IMR-90 (cell line): ENCODE results near the gene MPRIP. TPM values are rescaled to one million over a fixed set of nuclear protein-coding genes. Genes with fewer than 3 reads are reported as not detected.

Source experiments
- ATAC-seq: fragments of 200-7000 bp; cut with Tn5 transposase; 2 replicates; pipeline ENCODE4 v1.9.1; 2020; ENCODE audit warnings: low read depth, mild to moderate bottlenecking, moderate library complexity
- BruUV-seq: library from RNA; stranded (reverse); fragments of 400-500 nt; replicated peaks from 2 replicates; lab custom pipeline; 2021; lab: Mats Ljungman, UMichigan
- CTCF ChIA-PET: fragments of 300-600 bp; formaldehyde crosslinking; extraction: SDS; loops from one replicate; lab custom pipeline; 2021; ENCODE audit warnings: antibody characterized with exemption; lab: Yijun Ruan, JAX
- POLR2A ChIA-PET: fragments of 300-600 bp; sonication (Branson Sonifier 250); formaldehyde crosslinking; loops from one replicate; lab custom pipeline; 2022; ENCODE audit warnings: antibody characterized with exemption; ENCODE audit not compliant: unreplicated experiment; lab: Charles Lee
- DNase-seq: peaks from one replicate; pipeline ENCODE4 v3.0.0; 2013
- H2AFZ ChIP-seq: replicated peaks from 2 replicates; pipeline ENCODE3; 2013; ENCODE audit warnings: low read length, mild to moderate bottlenecking; ENCODE audit not compliant: poor library complexity
- H2AK5ac ChIP-seq: 2 replicates; pipeline ENCODE4 v1.6.1; 2013; ENCODE audit warnings: low read depth, low read length, inconsistent platforms
- H2AK9ac ChIP-seq: replicated peaks from 2 replicates; pipeline ENCODE3; 2013; ENCODE audit warnings: mild to moderate bottlenecking, low read depth, low read length, moderate library complexity; ENCODE audit not compliant: poor library complexity
- H2BK120ac ChIP-seq: 2 replicates; pipeline ENCODE4 v1.6.1; 2013; ENCODE audit warnings: low read depth, low read length, inconsistent platforms
- H2BK15ac ChIP-seq: 3 replicates; pipeline ENCODE4 v1.6.1; 2013; ENCODE audit warnings: low read depth, low read length, inconsistent platforms
- H2BK20ac ChIP-seq: 2 replicates; pipeline ENCODE4 v1.6.1; 2013; ENCODE audit warnings: low read depth, mild to moderate bottlenecking, inconsistent platforms, low read length, moderate library complexity
- H2BK5ac ChIP-seq: 2 replicates; pipeline ENCODE4 v1.6.1; 2013; ENCODE audit warnings: mild to moderate bottlenecking, low read depth, low read length, inconsistent platforms; ENCODE audit not compliant: poor library complexity, severe bottlenecking
- H3K14ac ChIP-seq: replicated peaks from 2 replicates; pipeline ENCODE4 v1.6.1; 2013; ENCODE audit warnings: low read depth, low read length, inconsistent platforms
- H3K18ac ChIP-seq: 2 replicates; pipeline ENCODE4 v1.6.1; 2013; ENCODE audit warnings: low read depth, low read length, control low read depth
- H3K23ac ChIP-seq: 2 replicates; pipeline ENCODE4 v1.6.1; 2013; ENCODE audit warnings: low read depth, low read length, inconsistent platforms
- H3K27ac ChIP-seq: 2 replicates; pipeline ENCODE4 v1.5.1; 2013; ENCODE audit warnings: mild to moderate bottlenecking, control low read depth, low read length; ENCODE audit not compliant: insufficient read depth
- H3K27me3 ChIP-seq: 2 replicates; pipeline ENCODE4 v1.6.1; 2013; ENCODE audit warnings: low read length; ENCODE audit not compliant: control insufficient read depth, insufficient read depth
- H3K36me3 ChIP-seq: 2 replicates; pipeline ENCODE4 v1.6.1; 2013; ENCODE audit warnings: low read length, mixed read lengths; ENCODE audit not compliant: control insufficient read depth, insufficient read depth
- H3K4ac ChIP-seq: 2 replicates; pipeline ENCODE4 v1.6.1; 2013; ENCODE audit warnings: low read depth, low read length, inconsistent platforms
- H3K4me1 ChIP-seq: 2 replicates; pipeline ENCODE4 v1.6.1; 2013; ENCODE audit warnings: low read length, mixed read lengths; ENCODE audit not compliant: control insufficient read depth, insufficient read depth
- H3K4me2 ChIP-seq: 2 replicates; pipeline ENCODE4 v1.6.1; 2013; ENCODE audit warnings: low read depth, mild to moderate bottlenecking, control low read depth, low read length, moderate library complexity
- H3K4me3 ChIP-seq: 2 replicates; pipeline ENCODE4 v1.5.1; 2013; ENCODE audit warnings: low read depth, mild to moderate bottlenecking, control low read depth, low read length, moderate library complexity; ENCODE audit not compliant: insufficient read depth
- H3K56ac ChIP-seq: 2 replicates; pipeline ENCODE4 v1.6.1; 2013; ENCODE audit warnings: low read length, inconsistent platforms; ENCODE audit not compliant: insufficient read depth; ENCODE audit errors: extremely low read depth
- H3K79me1 ChIP-seq, 2 experiments: 2 replicates each; pipeline ENCODE4 v1.6.1; 2013; ENCODE audit warnings: low read length in 2 of 2, inconsistent platforms in 1 of 2, low read depth in 1 of 2
- H3K9ac ChIP-seq: 2 replicates; pipeline ENCODE4 v1.6.1; 2013; ENCODE audit warnings: low read depth, low read length, control low read depth
- H3K9me1 ChIP-seq: 2 replicates; pipeline ENCODE4 v1.6.1; 2013; ENCODE audit warnings: low read length, inconsistent platforms; ENCODE audit not compliant: insufficient read depth
- H3K9me3 ChIP-seq: 2 replicates; pipeline ENCODE4 v1.6.1; 2013; ENCODE audit warnings: low read length; ENCODE audit not compliant: control insufficient read depth, insufficient read depth
- H4K20me1 ChIP-seq: 2 replicates; pipeline ENCODE4 v1.6.1; 2013; ENCODE audit warnings: low read length, inconsistent platforms; ENCODE audit not compliant: insufficient read depth
- H4K5ac ChIP-seq: 2 replicates; pipeline ENCODE4 v1.6.1; 2013; ENCODE audit warnings: mild to moderate bottlenecking, low read depth, low read length, control low read depth
- H4K8ac ChIP-seq, 2 experiments: 2 replicates each; pipeline ENCODE4 v1.6.1; 2013; ENCODE audit warnings: low read depth in 2 of 2, low read length in 2 of 2, control low read depth in 1 of 2, inconsistent platforms in 1 of 2
- H4K91ac ChIP-seq: 2 replicates; pipeline ENCODE4 v1.6.1; 2013; ENCODE audit warnings: low read depth, low read length, inconsistent platforms; ENCODE audit not compliant: insufficient read depth
- BHLHE40 ChIP-seq: fragments of 150-350 bp; IDR thresholded peaks from 2 replicates; pipeline ENCODE4 v1.6.1; 2016; ENCODE audit warnings: mild to moderate bottlenecking, low read depth, low read length
- CEBPB ChIP-seq: IDR thresholded peaks from 2 replicates; pipeline ENCODE4 v1.6.1; 2012; ENCODE audit warnings: low read depth, low read length, improper control_type of control experiment
- CHD1 ChIP-seq: IDR thresholded peaks from 2 replicates; pipeline ENCODE4 v1.6.1; 2012; ENCODE audit warnings: low read depth, low read length, improper control_type of control experiment
- FOS ChIP-seq: fragments of 150-350 bp; IDR thresholded peaks from 2 replicates; pipeline ENCODE4 v1.6.1; 2016; ENCODE audit warnings: low read depth, low read length
- MAFK ChIP-seq: IDR thresholded peaks from 2 replicates; pipeline ENCODE4 v1.6.1; 2012; ENCODE audit warnings: low read depth, low read length, improper control_type of control experiment
- MAZ ChIP-seq: IDR thresholded peaks from 2 replicates; pipeline ENCODE4 v1.6.1; 2012; ENCODE audit warnings: low read depth, mild to moderate bottlenecking, low read length, improper control_type of control experiment, moderate library complexity, borderline replicate concordance
- MXI1 ChIP-seq: IDR thresholded peaks from 2 replicates; pipeline ENCODE4 v1.6.1; 2012; ENCODE audit warnings: low read depth, mild to moderate bottlenecking, low read length, moderate library complexity, borderline replicate concordance
- NFE2L2 ChIP-seq: fragments of 150-350 bp; IDR thresholded peaks from 2 replicates; pipeline ENCODE4 v1.6.1; 2016; ENCODE audit warnings: low read depth, mild to moderate bottlenecking, low read length
- POLR2A ChIP-seq: IDR thresholded peaks from 2 replicates; pipeline ENCODE4 v1.6.1; 2012; ENCODE audit warnings: mild to moderate bottlenecking, low read depth, low read length
- RAD21 ChIP-seq: IDR thresholded peaks from 2 replicates; pipeline ENCODE4 v1.6.1; 2012; ENCODE audit warnings: low read length, improper control_type of control experiment
- RCOR1 ChIP-seq: IDR thresholded peaks from 2 replicates; pipeline ENCODE4 v1.6.1; 2012; ENCODE audit warnings: mild to moderate bottlenecking, low read length, improper control_type of control experiment; ENCODE audit not compliant: insufficient replicate concordance
- RFX5 ChIP-seq: IDR thresholded peaks from 2 replicates; pipeline ENCODE4 v1.8.0; 2012; ENCODE audit warnings: low read depth, mild to moderate bottlenecking, low read length, moderate library complexity
- SMC3 ChIP-seq: fragments of 150-350 bp; IDR thresholded peaks from 2 replicates; pipeline ENCODE4 v1.6.1; 2016; ENCODE audit warnings: low read depth, mild to moderate bottlenecking, antibody characterized with exemption, low read length, moderate library complexity
- WGBS, 2 experiments: methylation state at CpG; one replicate each; pipeline versions ENCODE4 v1.1.5 to v1.1.7; 2013; ENCODE audit warnings: missing lambda C conversion rate in 2 of 2; ENCODE audit not compliant: insufficient read length in 1 of 2; ENCODE audit errors: extremely low coverage in 2 of 2; 5-methylcytosine and 5-hydroxymethylcytosine counted together
- dilution Hi-C: fragments of 300-500 bp; cut with HindIII; formaldehyde crosslinking; loops from one replicate; pipeline ENCODE4 v1.14.3; 2018; ENCODE audit warnings: low sequenced_read_pairs; ENCODE audit not compliant: unreplicated experiment
- in situ Hi-C: fragments of 300-500 bp; cut with MboI; formaldehyde crosslinking; loops from 3 replicates; pipeline ENCODE4 v1.14.3; 2019; ENCODE audit warnings: low sequenced_read_pairs, inconsistent platforms, mixed read lengths
- intact Hi-C: fragments of 100-400 bp; cut with micrococcal nuclease; formaldehyde crosslinking; loops from 2 replicates; pipeline ENCODE4 v1.10.0; 2022
- polyA plus RNA-seq, 3 experiments: library from polyadenylated mRNA; depleted of rRNA; stranded (reverse); fragments of >200 nt; gene quantifications; 2 replicates each; pipeline ENCODE4 v1.2.3, GENCODE V29; 2012; ENCODE audit warnings: low replicate concordance in 1 of 3
- total RNA-seq: library from RNA; depleted of rRNA; stranded (reverse); fragments of >200 nt; gene quantifications from 2 replicates; pipeline ENCODE4 v1.2.3, GENCODE V29; 2012
- TF ChIP-seq, protein P1 (sequence below): fragments of 150-350 bp; IDR thresholded peaks from 2 replicates; pipeline ENCODE4 v1.6.1; 2016; ENCODE audit warnings: low read depth, mild to moderate bottlenecking, low read length, moderate library complexity, borderline replicate concordance
- TF ChIP-seq, protein P2 (sequence below): fragments of 150-350 bp; IDR thresholded peaks from 2 replicates; pipeline ENCODE4 v1.6.1; 2017; ENCODE audit warnings: mild to moderate bottlenecking, antibody characterized with exemption, low read length, low read depth
- TF ChIP-seq, protein P3 (sequence below): conservative IDR thresholded peaks from 2 replicates; pipeline ENCODE4 v1.5.1; 2012; ENCODE audit warnings: mild to moderate bottlenecking, low read depth, low read length, improper control_type of control experiment

MPRIP gene
- total and polyA plus RNA-seq, 2 of the 4 experiments (the other 2 are of a cell fraction) = 111 to 149 TPM

DNA sequence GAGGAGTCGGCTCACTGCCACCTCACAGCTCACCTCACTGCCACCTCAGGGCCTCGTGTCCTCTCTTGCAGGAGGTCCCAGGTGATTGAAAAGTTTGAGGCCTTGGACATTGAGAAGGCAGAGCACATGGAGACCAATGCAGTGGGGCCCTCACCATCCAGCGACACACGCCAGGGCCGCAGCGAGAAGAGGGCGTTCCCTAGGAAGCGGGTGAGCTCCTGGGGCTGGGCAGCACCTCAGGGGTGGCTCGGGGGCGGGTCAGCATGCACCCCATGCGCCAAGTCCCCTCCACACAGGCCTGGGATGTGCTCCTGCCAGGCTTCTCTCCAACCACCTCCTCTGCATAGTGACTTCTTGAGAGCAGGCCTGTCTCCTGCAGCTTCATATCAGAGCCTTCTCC lies 100.3 kb downstream of the MPRIP start:
- Histone ChIP-seq H3K23ac (no peak overlapping the region), H3K56ac (no peak overlapping the region), H3K18ac (no peak overlapping the region), H3K14ac (no peak overlapping the region), H4K20me1 (peaks cover 19% of the 10 kb centered on the region), H2AK5ac (no peak overlapping the region), H3K27ac (no peak overlapping the region), H2AK9ac (peak overlapping the region; percentile 56), H2BK5ac (no peak overlapping the region), H4K5ac (no peak overlapping the region), H3K27me3 (no peaks in the 10 kb centered on the region), H2BK15ac (no peak overlapping the region), H3K4me3 (no peak overlapping the region), H4K91ac (no peak overlapping the region), H4K8ac (no peak overlapping the region), H3K79me1 (peaks cover 2 to 27% of the 10 kb centered on the region in 2 experiments; a peak in 2 of 4 replicates), H2AFZ (no peak overlapping the region), H3K4me1 (peaks cover 8% of the 10 kb centered on the region), H2BK120ac (no peak overlapping the region), H3K4me2 (no peak overlapping the region), H3K9ac (no peak overlapping the region), H3K9me1 (no peaks in the 10 kb centered on the region; the same call in 1 of the 2 replicates), H3K36me3 (peaks cover 72% of the 10 kb centered on the region), H3K9me3 (no peaks in the 10 kb centered on the region), H2BK20ac (no peak overlapping the region), H3K4ac (no peak overlapping the region)
- 100% methylated on average over 5 of the region's 11 CpGs; no CpG with 5 or more reads in 1 of the 2 experiments for WGBS, 2 experiments
- TF ChIP-seq, protein P1, sequence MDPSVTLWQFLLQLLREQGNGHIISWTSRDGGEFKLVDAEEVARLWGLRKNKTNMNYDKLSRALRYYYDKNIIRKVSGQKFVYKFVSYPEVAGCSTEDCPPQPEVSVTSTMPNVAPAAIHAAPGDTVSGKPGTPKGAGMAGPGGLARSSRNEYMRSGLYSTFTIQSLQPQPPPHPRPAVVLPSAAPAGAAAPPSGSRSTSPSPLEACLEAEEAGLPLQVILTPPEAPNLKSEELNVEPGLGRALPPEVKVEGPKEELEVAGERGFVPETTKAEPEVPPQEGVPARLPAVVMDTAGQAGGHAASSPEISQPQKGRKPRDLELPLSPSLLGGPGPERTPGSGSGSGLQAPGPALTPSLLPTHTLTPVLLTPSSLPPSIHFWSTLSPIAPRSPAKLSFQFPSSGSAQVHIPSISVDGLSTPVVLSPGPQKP = no peak
- no peak for TF ChIP-seq POLR2A
- no peak for TF ChIP-seq MAFK
- TF ChIP-seq RFX5 = no peak
- TF ChIP-seq BHLHE40 = no peak
- TF ChIP-seq CEBPB = no peak
- no peak for TF ChIP-seq RCOR1
- TF ChIP-seq NFE2L2 = no peak
- TF ChIP-seq, protein P2, sequence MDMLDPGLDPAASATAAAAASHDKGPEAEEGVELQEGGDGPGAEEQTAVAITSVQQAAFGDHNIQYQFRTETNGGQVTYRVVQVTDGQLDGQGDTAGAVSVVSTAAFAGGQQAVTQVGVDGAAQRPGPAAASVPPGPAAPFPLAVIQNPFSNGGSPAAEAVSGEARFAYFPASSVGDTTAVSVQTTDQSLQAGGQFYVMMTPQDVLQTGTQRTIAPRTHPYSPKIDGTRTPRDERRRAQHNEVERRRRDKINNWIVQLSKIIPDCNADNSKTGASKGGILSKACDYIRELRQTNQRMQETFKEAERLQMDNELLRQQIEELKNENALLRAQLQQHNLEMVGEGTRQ = no peak
- no peak for TF ChIP-seq MAZ
- TF ChIP-seq MXI1 = no peak
- no peak for TF ChIP-seq CHD1
- TF ChIP-seq, protein P3, sequence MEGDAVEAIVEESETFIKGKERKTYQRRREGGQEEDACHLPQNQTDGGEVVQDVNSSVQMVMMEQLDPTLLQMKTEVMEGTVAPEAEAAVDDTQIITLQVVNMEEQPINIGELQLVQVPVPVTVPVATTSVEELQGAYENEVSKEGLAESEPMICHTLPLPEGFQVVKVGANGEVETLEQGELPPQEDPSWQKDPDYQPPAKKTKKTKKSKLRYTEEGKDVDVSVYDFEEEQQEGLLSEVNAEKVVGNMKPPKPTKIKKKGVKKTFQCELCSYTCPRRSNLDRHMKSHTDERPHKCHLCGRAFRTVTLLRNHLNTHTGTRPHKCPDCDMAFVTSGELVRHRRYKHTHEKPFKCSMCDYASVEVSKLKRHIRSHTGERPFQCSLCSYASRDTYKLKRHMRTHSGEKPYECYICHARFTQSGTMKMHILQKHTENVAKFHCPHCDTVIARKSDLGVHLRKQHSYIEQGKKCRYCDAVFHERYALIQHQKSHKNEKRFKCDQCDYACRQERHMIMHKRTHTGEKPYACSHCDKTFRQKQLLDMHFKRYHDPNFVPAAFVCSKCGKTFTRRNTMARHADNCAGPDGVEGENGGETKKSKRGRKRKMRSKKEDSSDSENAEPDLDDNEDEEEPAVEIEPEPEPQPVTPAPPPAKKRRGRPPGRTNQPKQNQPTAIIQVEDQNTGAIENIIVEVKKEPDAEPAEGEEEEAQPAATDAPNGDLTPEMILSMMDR = no peak
- TF ChIP-seq FOS = no peak
- no peak for TF ChIP-seq RAD21
- no peak for TF ChIP-seq SMC3
- BruUV-seq = no TSS peak
- ChIA-PET CTCF (interaction anchor here (0.6 to 1.5 kb wide), 5 partner anchors 11 to 142 kb away, joined by 3 to 5 read pairs (median 3); no protein-coding TSS in a partner anchor), POLR2A (no interaction called here)
- intact Hi-C loops = loop anchor here (1.0 kb wide), 1 partner anchor 94 kb away; no protein-coding TSS in a partner anchor
- dilution Hi-C loops = no loop called here
- ATAC-seq (no peak), DNase-seq (no peak)
- in situ Hi-C loops = no loop called here
